NK-92 (cell line): ENCODE measurements around the gene CTNND2.

Experiments used
- DNase-seq: peaks from one replicate; lab custom pipeline; 2025; ENCODE audit not compliant: unreplicated experiment; lab: John Stamatoyannopoulos, UW

Gene CTNND2

GRCh38 chr5:11785771-11786352 lies 118.4 kb downstream of the CTNND2 start:
- no peak for DNase-seq

GRCh38 chr5:11780641-11781345 lies 123.5 kb downstream of the CTNND2 start:
- no peak for DNase-seq

- no peak for DNase-seq
These were observed 127.2 kb downstream of the CTNND2 start for GRCh38 chr5:11777096-11777495.

GRCh38 chr5:11770310-11770709 lies 133.9 kb downstream of the CTNND2 start:
- DNase-seq: no peak

- no peak for DNase-seq
These were observed 143.2 kb downstream of the CTNND2 start for GRCh38 chr5:11760934-11761603.

GRCh38 chr5:11758321-11758720 lies 145.9 kb downstream of the CTNND2 start:
- no peak for DNase-seq

GRCh38 chr5:11757661-11758060 lies 146.6 kb downstream of the CTNND2 start:
- no peak for DNase-seq

GRCh38 chr5:11737010-11737409 lies 167.2 kb downstream of the CTNND2 start:
- DNase-seq: no peak

GRCh38 chr5:11734369-11734768 lies 169.9 kb downstream of the CTNND2 start:
- no peak for DNase-seq

- DNase-seq: no peak
These were observed 170.4 kb downstream of the CTNND2 start for GRCh38 chr5:11733840-11734192.

GRCh38 chr5:11733185-11733839 lies 170.9 kb downstream of the CTNND2 start:
- DNase-seq: no peak

GRCh38 chr5:11724940-11725339 lies 179.3 kb downstream of the CTNND2 start:
- no peak for DNase-seq

- no peak for DNase-seq
These were observed 184.3 kb downstream of the CTNND2 start for GRCh38 chr5:11719888-11720481.

GRCh38 chr5:11715461-11716196 lies 188.6 kb downstream of the CTNND2 start:
- no peak for DNase-seq

- DNase-seq: no peak
These were observed 192.3 kb downstream of the CTNND2 start for GRCh38 chr5:11711932-11712331.

GRCh38 chr5:11709021-11709420 lies 195.2 kb downstream of the CTNND2 start:
- no peak for DNase-seq

GRCh38 chr5:11704916-11705315 lies 199.3 kb downstream of the CTNND2 start:
- DNase-seq: no peak

- no peak for DNase-seq
These were observed 203.9 kb downstream of the CTNND2 start for GRCh38 chr5:11700391-11700790.

- DNase-seq: no peak
These were observed 211.6 kb downstream of the CTNND2 start for GRCh38 chr5:11692636-11693035.

- DNase-seq: no peak
These were observed 216.7 kb downstream of the CTNND2 start for GRCh38 chr5:11687498-11687897.

GRCh38 chr5:11684607-11685006 lies 219.6 kb downstream of the CTNND2 start:
- no peak for DNase-seq
